A549 (cell line): ENCODE results near the gene RCC1.

Source experiments
- CTCF ChIP-seq: fragments of >200 bp; sonication (Bioruptor Twin); formaldehyde crosslinking; IDR thresholded peaks from 3 replicates; pipeline ENCODE4 v1.5.1; 2016
- EP300 ChIP-seq, 2 experiments: fragments of >200 bp; sonication (Bioruptor Twin); formaldehyde crosslinking; IDR thresholded peaks; 2 replicates in 1 of 2; 3 replicates in 1 of 2; pipeline ENCODE4 v1.6.1; 2016 to 2017
- FOSL2 ChIP-seq, 2 experiments: fragments of 450-650 bp in 1 of 2; fragments of >200 bp in 1 of 2; sonication (Bioruptor Twin) in 1 of 2; formaldehyde crosslinking; IDR thresholded peaks; 2 replicates each; pipeline versions ENCODE4 v1.5.0 to v1.6.1; 2016 to 2020; ENCODE audit warnings: mild to moderate bottlenecking in 1 of 2, moderate library complexity in 1 of 2
- NR3C1 ChIP-seq: fragments of >200 bp; sonication (Bioruptor Twin); formaldehyde crosslinking; IDR thresholded peaks from 3 replicates; pipeline ENCODE4 v1.6.1; 2017
- POLR2A ChIP-seq: IDR thresholded peaks from 2 replicates; pipeline ENCODE4 v1.6.1; 2012; ENCODE audit warnings: mild to moderate bottlenecking, low read length
- RCOR1 ChIP-seq: fragments of 150-350 bp; IDR thresholded peaks from 2 replicates; pipeline ENCODE4 v1.6.1; 2014; ENCODE audit warnings: antibody characterized with exemption, low read length, low read depth
- RFX5 ChIP-seq: fragments of 450-650 bp; IDR thresholded peaks from 2 replicates; pipeline ENCODE4 v1.7.1; 2014; ENCODE audit warnings: antibody characterized with exemption, mild to moderate bottlenecking, moderate library complexity
- TF ChIP-seq, protein P1 (sequence below): fragments of 250-450 bp; sonication (Bioruptor Pico); IDR thresholded peaks from 2 replicates; pipeline ENCODE4 v1.5.0; 2021; ENCODE audit warnings: mild to moderate bottlenecking, moderate library complexity, borderline replicate concordance
- TF ChIP-seq, protein P2 (sequence below): fragments of 150-350 bp; IDR thresholded peaks from 2 replicates; pipeline ENCODE4 v1.6.1; 2014; ENCODE audit warnings: low read depth, mild to moderate bottlenecking, low read length

DNA sequence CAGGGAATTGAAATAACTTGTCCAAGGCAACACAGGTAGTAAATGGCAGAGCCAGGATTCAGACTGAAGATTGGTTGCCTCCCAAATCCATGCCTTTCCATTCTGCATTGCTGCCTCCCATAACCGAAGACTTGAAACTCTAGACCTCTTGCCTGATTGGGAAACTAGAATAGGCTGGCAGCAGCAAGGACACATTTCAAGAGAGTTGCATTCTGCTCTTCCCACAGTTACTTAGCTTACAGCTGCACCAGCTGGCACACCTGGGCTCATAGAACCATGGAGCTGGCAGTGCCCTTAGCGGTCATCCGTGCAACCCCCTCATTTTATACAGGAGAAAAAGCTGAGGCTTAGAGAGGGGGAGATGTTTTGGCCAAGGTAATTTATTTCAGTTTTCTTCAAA lies 55.0 kb downstream of the RCC1 start:
- TF ChIP-seq CTCF (no peak), NR3C1 (no peak), POLR2A (no peak), FOSL2 (IDR thresholded peaks at IDR 0.05) (no peak), FOSL2 (CRISPR knock-in tag; IDR thresholded peaks at IDR 0.05) (no peak), RFX5 (no peak), RCOR1 (no peak), EP300 (IDR thresholded peaks at IDR 0.05) (no peak)
- TF ChIP-seq, protein P1, sequence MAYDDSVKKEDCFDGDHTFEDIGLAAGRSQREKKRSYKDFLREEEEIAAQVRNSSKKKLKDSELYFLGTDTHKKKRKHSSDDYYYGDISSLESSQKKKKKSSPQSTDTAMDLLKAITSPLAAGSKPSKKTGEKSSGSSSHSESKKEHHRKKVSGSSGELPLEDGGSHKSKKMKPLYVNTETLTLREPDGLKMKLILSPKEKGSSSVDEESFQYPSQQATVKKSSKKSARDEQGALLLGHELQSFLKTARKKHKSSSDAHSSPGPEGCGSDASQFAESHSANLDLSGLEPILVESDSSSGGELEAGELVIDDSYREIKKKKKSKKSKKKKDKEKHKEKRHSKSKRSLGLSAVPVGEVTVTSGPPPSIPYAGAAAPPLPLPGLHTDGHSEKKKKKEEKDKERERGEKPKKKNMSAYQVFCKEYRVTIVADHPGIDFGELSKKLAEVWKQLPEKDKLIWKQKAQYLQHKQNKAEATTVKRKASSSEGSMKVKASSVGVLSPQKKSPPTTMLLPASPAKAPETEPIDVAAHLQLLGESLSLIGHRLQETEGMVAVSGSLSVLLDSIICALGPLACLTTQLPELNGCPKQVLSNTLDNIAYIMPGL (CRISPR knock-in tag) = no peak
- TF ChIP-seq, protein P2, sequence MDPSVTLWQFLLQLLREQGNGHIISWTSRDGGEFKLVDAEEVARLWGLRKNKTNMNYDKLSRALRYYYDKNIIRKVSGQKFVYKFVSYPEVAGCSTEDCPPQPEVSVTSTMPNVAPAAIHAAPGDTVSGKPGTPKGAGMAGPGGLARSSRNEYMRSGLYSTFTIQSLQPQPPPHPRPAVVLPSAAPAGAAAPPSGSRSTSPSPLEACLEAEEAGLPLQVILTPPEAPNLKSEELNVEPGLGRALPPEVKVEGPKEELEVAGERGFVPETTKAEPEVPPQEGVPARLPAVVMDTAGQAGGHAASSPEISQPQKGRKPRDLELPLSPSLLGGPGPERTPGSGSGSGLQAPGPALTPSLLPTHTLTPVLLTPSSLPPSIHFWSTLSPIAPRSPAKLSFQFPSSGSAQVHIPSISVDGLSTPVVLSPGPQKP = no peak
